GM19397 (cell line): ENCODE data around the gene FANCG.
A peak's percentile ranks its signal among the peaks of the same experiment; 100 is the strongest.

Experiments
- ATAC-seq: cut with Tn5 transposase; IDR thresholded peaks from one replicate; pipeline ENCODE4 v1.9.1; 2021; ENCODE audit warnings: mild to moderate bottlenecking, moderate library complexity; ENCODE audit not compliant: unreplicated experiment

Gene FANCG

GRCh38 chr9:35104586-35104985, 24.8 kb upstream of the FANCG start:
- ATAC-seq = no peak

DNA sequence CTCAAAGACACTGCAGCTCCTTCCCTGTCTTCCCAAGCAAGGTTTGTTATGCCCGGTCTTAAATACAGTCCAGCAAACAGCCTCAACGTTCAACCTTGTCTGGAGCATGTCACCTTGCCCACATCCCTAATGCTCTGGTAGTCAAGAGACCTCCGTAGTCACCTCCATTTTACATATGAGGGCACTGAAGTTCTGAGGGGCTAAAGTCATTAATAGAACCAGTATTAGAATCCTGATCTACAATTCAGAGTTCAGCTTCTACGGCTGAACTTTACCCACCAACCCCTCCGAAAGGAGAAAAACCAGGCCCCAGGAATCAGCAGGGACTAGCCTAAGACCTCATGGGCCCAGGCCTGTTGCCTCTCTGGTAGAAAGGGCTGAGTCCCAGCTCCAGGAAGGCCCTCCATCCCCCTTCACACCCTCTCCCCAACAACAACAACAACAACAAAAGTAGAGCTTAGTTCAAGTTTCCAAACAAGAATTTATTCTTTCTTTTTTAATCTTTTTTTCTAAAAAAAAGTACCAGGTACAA, 24.0 kb upstream of the FANCG start:
- no peak for ATAC-seq

DNA sequence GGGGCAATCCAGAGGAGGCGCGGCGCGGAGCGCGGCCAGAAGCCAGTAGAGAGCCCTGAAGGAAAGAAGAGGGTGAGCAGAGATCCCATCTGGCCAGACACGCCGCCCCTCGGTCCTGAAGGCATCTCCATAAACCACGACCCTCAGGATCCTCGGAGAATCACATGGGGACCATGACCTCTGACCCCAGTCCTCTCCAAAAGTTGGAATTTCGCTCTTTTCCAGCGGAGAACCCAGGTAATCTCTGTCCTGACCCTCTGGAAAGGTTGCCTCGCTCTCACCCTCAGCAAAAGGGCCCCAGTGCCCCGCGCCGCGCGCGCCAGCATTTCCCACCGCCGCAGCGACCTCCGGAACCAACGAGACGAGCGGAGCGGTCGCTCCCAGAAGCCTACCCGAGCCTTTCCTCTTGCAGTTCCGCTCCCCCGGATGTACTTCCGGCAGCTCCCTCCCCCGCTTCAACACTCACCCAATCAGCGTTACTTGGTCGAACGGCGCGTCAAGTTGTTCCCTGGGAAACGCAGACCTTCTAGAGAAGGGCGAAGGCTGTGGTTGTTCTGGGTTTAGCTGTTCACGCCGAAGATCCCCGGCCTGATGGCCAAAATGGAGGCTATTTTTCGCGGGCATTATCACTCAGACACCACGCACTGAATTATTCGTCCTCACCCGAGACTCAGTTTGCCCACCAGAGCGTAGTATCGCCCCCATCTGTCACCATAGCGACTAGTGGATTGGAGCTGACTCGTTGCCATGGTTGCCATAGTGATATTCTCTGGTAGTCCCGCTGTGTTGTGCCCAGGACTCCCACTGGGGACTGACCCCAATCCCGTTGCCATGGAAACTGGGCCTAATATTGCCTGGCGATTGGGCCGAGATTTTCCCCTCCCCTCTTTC, 23.3 kb upstream of the FANCG start, which contains the start of gene STOML2:
Gene STOML2, minus strand, starts transcription at position 363 of the 891 bp plus-strand sequence. Its CDS starts 37 bp downstream, at position 326.
- peak; percentile 94 for ATAC-seq

DNA sequence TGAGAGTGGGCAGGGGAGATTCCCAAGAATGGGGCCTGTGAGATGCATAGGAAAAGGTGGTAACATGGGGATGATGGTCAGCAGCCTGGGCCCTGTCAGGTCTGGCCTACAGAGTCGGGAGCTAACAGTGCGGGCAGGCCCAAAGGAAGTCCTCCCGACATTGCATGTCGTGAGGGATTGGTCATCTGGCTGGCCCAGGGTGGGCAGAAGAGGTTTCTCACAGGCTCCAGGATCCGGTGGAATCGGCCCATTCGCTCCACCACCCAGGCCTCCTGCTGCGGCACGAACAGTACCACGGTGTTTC, 22.7 kb upstream of the FANCG start:
- no peak for ATAC-seq

DNA sequence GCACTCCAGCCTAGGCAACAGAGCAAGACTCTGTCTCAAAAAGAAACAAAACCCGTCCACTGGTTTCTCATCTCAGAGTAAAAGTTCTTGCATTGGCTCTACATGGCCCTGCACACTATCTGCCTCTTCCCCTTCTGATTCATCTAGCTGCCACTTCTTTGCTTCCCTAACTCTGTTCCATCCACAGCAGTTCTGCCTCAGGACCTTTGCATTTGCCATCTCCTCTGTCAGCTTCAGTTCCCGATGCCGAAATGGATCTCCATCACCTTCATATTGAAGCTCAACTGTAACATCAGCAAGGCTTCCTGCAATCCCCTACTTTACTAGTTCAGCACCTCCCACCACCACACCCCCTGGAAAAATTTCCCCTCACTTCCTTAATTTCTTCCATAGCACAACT, 17.8 kb upstream of the FANCG start:
- ATAC-seq = no peak

DNA sequence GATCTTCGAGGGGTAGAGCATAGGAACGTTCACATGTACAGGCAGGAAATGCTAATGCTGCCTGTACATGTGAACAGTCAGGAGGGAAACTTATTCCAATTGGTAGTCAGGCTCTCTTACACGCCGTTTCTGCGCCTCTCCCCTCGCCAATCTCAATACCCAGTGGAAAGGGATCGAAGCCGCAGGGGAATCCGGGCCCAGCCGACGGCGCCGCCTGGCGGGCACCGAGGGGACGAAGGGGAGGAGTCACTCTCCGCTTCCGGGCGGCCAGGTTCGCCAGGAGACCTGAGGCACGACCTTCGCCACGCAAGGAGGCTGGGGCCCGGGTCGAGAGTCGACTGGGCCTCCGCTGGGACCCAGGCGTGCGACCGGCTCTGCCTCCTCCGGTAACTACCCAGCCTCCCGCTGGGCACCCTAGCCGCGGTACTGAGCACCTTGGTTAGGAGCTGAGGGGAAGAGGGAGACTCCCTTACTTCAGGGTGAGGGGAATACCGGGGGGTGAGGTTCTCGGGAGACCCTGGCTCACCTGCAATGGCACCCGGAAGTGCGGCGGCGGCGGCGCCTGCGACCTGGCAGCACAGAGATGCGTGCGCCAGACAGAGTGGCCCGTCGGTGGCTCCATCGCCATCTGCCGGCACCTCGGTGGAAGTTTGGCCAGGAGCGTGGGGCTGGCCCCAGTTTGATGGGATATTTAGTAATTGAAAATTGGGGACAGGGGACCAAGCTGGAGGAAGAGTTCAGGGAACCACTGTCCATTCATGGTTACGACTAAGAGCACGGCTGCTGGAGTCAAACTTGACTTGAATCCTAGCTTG, 16.5 kb upstream of the FANCG start, which contains the start of gene PIGO:
Gene PIGO, minus strand, starts transcription at position 557 of the 815 bp plus-strand sequence. CDS start 1,026 bp downstream, outside the sequence.
- ATAC-seq = peak; percentile 87

DNA sequence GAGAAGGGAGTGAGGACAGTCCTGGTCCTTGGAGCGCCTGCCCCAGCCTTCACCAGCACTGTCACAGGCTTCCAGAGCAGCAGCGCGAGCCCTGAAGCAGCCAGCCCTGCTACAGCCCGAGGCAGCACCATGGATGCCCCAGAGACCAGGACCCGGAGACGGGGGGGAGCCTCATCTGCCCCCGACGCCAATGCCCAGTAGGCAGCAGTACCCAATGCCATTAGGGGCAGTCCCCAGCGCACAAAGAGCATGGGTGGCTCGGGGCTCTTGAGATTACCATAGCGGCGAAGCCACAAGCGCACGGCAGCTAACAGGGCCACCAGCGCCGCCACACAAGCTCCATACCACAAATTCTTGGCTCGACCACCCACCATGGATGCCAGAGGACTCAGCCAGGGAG, 11.8 kb upstream of the FANCG start:
- ATAC-seq = no peak

DNA sequence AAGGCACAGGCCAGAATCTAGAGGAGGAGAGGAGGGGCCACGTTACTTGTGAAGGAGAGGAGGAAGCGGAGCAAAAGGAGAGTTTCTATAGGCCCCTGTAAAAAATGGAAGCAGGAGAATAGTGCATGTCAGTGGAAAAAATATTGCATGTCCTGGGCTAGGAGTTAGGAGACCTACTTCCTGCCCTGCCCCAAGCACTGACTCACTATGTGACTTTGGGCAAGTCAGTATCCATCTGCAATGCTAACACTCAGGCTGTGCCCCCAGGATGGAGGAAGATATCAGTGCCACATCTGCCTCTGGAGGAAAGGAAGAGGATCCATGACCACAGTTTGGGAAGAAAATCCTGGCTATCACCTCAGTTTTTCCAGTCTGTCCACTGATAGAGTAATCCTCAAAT, 9.7 kb upstream of the FANCG start:
- no peak for ATAC-seq

GRCh38 chr9:35085078-35085477, 5.3 kb upstream of the FANCG start:
- ATAC-seq = no peak

DNA sequence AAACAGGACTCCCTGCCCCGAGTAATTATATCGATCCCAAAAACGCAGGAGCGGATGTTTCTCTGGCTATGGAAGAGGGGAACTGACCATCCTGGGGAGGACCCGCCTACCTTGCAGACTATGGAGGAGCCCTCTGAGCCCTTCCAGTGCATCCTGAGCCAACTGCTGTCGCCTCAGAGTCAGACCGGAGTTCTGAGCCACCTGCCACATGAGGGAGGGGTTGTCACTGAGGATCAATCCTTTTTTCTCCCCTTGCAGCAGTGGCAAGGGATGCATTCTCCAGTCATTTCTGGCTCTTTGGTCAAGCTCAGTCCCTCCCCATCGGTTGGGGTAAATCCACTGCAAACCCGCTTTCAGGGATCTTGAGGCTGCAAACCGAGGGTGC, 709 bp downstream of the FANCG start:
- no peak for ATAC-seq

- no peak for ATAC-seq
Measured at GRCh38 chr9:35078066-35078465, 1.7 kb downstream of the FANCG start.

GRCh38 chr9:35076848-35077247, 2.9 kb downstream of the FANCG start:
- no peak for ATAC-seq

DNA sequence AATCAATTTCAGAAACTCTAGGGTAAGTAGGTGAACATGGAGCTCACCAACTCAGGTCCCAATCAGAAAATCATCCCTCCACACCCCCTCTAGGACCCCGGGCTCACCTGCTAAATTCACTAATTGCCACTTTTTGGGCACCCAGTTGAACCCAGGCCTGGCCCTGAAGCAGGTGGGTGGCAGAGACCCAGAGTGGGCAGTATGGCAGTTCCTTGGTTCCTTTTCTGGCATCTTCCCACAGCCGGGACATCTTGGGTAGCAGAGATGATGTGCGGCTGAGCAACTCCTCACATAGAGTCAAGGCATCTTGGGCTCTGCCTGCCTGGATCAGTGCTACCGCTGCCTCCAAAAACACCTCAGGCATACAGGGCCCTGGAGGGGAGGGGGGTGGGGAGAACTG, 4.4 kb downstream of the FANCG start:
- no peak for ATAC-seq

GRCh38 chr9:35074791-35075190, 5.0 kb downstream of the FANCG start:
- ATAC-seq = no peak

- ATAC-seq = no peak
Measured at GRCh38 chr9:35074141-35074540, 5.6 kb downstream of the FANCG start.

DNA sequence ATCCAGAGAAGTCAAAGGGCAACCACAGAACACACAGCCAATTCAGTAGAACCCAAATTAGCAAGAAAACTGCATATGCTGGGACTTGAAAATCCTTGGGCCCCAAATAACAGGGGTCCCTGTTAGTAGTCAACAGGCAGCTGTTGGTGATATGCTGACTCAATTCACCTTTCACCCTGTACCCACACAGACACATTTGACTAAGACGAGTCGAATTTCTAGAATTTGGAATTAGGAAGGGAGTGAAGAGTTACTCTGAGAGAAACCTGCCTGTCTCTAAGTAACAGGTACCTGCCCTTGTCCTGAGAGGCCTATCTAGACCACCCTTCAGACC, 6.5 kb downstream of the FANCG start:
- no peak for ATAC-seq

GRCh38 chr9:35072461-35073278, 7.1 kb downstream of the FANCG start, which contains the start of gene VCP:
Gene VCP (minus strand): TSS chr9:35072625. CDS start chr9:35072353, 272 bp downstream.
- peak; percentile 82 for ATAC-seq

DNA sequence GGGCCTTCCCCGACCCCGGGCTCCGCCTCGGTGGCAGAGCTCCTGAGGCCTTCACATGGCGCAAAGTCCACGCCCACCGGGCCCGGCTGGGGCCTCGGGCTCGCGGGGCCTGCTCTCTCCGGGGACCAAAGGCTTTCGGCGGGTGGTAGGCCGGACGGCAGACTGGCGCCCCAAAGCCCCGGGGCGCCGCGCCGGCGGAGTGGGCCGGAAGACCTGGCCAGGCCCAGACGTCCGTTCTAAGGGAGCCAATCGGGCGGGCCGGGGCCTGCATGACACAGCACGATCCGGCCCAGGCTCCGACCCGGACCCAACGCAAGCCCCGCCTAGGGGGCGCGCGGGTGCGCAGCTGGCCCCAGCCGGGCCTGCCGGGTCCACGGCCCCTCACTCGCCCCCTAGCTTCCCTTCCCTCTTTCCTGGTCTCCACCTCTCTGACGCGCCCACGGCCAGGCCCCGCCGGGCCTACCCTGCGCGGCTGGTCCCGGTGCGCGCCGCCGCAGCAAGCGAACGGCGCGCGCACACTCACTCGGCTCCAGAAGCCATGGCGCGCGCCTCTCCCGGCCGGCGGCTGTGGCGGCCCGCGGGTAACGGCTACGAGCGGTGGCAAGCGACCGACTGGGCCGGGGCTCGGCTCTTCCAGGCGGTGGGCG, 7.8 kb downstream of the FANCG start:
- peak; percentile 60 for ATAC-seq

GRCh38 chr9:35070823-35071813, 8.6 kb downstream of the FANCG start:
- no peak for ATAC-seq
